K562 (cell line): ENCODE measurements around the gene PIK3CG. TPM values are rescaled to one million over a fixed set of nuclear protein-coding genes. Genes with fewer than 3 reads are reported as not detected.

Experiments
- ADNP ChIP-seq: fragments of 200-800 bp; sonication (Bioruptor generic); IDR thresholded peaks from 2 replicates; pipeline ENCODE4 v1.6.1; 2016; ENCODE audit warnings: missing genetic modification characterization, missing compliant biosample characterization
- CHD4 ChIP-seq: fragments of 200-600 bp; sonication (generic); IDR thresholded peaks from 3 replicates; pipeline ENCODE4 v1.6.1; 2012; ENCODE audit warnings: low read depth, mild to moderate bottlenecking, mixed read lengths, low read length, inconsistent platforms; ENCODE audit not compliant: insufficient read depth, insufficient replicate concordance, poor library complexity, severe bottlenecking
- CREB1 ChIP-seq, 2 experiments: sonication (generic) in 1 of 2; formaldehyde crosslinking in 1 of 2; IDR thresholded peaks; 2 replicates each; pipeline versions ENCODE4 v1.6.1 to v1.8.0; 2012 to 2022; ENCODE audit warnings: inconsistent platforms in 1 of 2, mild to moderate bottlenecking in 1 of 2, missing genetic modification reagents in 1 of 2, moderate library complexity in 1 of 2
- DPF2 ChIP-seq: fragments of 450-650 bp; IDR thresholded peaks from 2 replicates; pipeline ENCODE4 v1.6.1; 2016
- EGR1 ChIP-seq: fragments of 450-650 bp; conservative IDR thresholded peaks from 2 replicates; pipeline ENCODE4 v1.6.1; 2017; ENCODE audit warnings: mild to moderate bottlenecking
- EP300 ChIP-seq: IDR thresholded peaks from 2 replicates; pipeline ENCODE4 v1.6.1; 2012; ENCODE audit warnings: low read length, improper control_type of control experiment
- ESRRA ChIP-seq: fragments of 450-650 bp; IDR thresholded peaks from 2 replicates; pipeline ENCODE4 v1.6.1; 2014; ENCODE audit warnings: low read depth, mild to moderate bottlenecking, moderate library complexity, borderline replicate concordance
- HNRNPL ChIP-seq: fragments of 200-400 bp; formaldehyde crosslinking; IDR thresholded peaks from 2 replicates; pipeline ENCODE4 v1.6.1; 2017; ENCODE audit warnings: low read depth, mild to moderate bottlenecking, low read length
- KLF1 ChIP-seq: fragments of 450-650 bp; IDR thresholded peaks from 2 replicates; pipeline ENCODE4 v1.6.1; 2016; ENCODE audit warnings: missing genetic modification characterization, missing compliant biosample characterization
- MLLT1 ChIP-seq, 2 experiments: fragments of 450-650 bp; IDR thresholded peaks; 2 replicates each; pipeline ENCODE4 v1.6.1; 2016
- NCOA1 ChIP-seq: fragments of 450-650 bp; IDR thresholded peaks from 2 replicates; pipeline ENCODE4 v1.6.1; 2016; ENCODE audit warnings: low read depth
- NONO ChIP-seq, 2 experiments: fragments of 200-400 bp in 1 of 2; fragments of 450-650 bp in 1 of 2; formaldehyde crosslinking in 1 of 2; IDR thresholded peaks; 2 replicates each; pipeline ENCODE4 v1.6.1; 2017; ENCODE audit warnings: low read depth in 2 of 2, mild to moderate bottlenecking in 2 of 2, moderate library complexity in 2 of 2, low read length in 1 of 2
- NRF1 ChIP-seq, 2 experiments: fragments of 450-650 bp; IDR thresholded peaks in 1 of 2; conservative IDR thresholded peaks in 1 of 2; 2 replicates each; pipeline ENCODE4 v1.6.1; 2014; ENCODE audit warnings: mild to moderate bottlenecking in 2 of 2
- PTRF ChIP-seq: fragments of 450-650 bp; IDR thresholded peaks from 2 replicates; pipeline ENCODE4 v1.6.1; 2016; ENCODE audit warnings: mild to moderate bottlenecking, missing genetic modification characterization, missing compliant biosample characterization
- SMARCA5 ChIP-seq: fragments of 450-650 bp; IDR thresholded peaks from 2 replicates; pipeline ENCODE4 v1.6.1; 2016
- SMARCE1 ChIP-seq: fragments of 450-650 bp; IDR thresholded peaks from 2 replicates; pipeline ENCODE4 v1.7.1; 2016; ENCODE audit warnings: mild to moderate bottlenecking
- TBP ChIP-seq: optimal IDR thresholded peaks from 2 replicates; pipeline ENCODE3; 2011; ENCODE audit warnings: low read depth, low read length, improper control_type of control experiment
- TCF15 ChIP-seq: fragments of 250-450 bp; sonication (Bioruptor Pico); IDR thresholded peaks from 2 replicates; pipeline ENCODE4 v1.8.0; 2022; ENCODE audit warnings: moderate library complexity, mild to moderate bottlenecking, inconsistent platforms
- TEAD4 ChIP-seq, 2 experiments: sonication (generic) in 1 of 2; formaldehyde crosslinking in 1 of 2; IDR thresholded peaks; 2 replicates each; pipeline versions ENCODE4 v1.6.1 to v1.8.0; 2012 to 2022; ENCODE audit warnings: borderline replicate concordance in 1 of 2, inconsistent platforms in 1 of 2, low read length in 1 of 2, mild to moderate bottlenecking in 1 of 2, missing genetic modification reagents in 1 of 2
- TOE1 ChIP-seq, 2 experiments: fragments of 450-650 bp in 1 of 2; sonication (generic) in 1 of 2; formaldehyde crosslinking in 1 of 2; IDR thresholded peaks; 2 replicates each; pipeline versions ENCODE4 v1.7.1 to v1.8.0; 2016 to 2022; ENCODE audit warnings: borderline replicate concordance in 2 of 2, mild to moderate bottlenecking in 2 of 2, antibody characterized with exemption in 1 of 2, inconsistent platforms in 1 of 2, low read depth in 1 of 2, missing genetic modification reagents in 1 of 2, moderate library complexity in 1 of 2
- ZBTB7A ChIP-seq: IDR thresholded peaks from 2 replicates; pipeline ENCODE4 v1.6.1; 2011; ENCODE audit warnings: low read depth, mild to moderate bottlenecking, low read length, moderate library complexity, borderline replicate concordance; ENCODE audit not compliant: control insufficient read depth
- ZNF512 ChIP-seq: IDR thresholded peaks from 2 replicates; pipeline ENCODE4 v1.6.1; 2016; ENCODE audit warnings: missing genetic modification characterization, missing compliant biosample characterization
- polyA plus RNA-seq, 8 experiments: library from polyadenylated mRNA; depleted of rRNA in 4 of 8; stranded (reverse) in 5 of 8; unstranded in 3 of 8; fragments of >200 nt; fragmentation: Nextera tagmentation in 2 of 8; fragmentation: Illumina TruSeq in 1 of 8; extraction: Ambion mirVana in 2 of 8; extraction: Trizol in 1 of 8; gene quantifications; 2 replicates each; pipeline versions ENCODE4 v1.2.1 to v1.2.3, GENCODE V29; 2011 to 2014; ENCODE audit warnings: inconsistent platforms in 1 of 8, missing spikeins in 1 of 8
- total RNA-seq, 7 experiments: library from RNA; depleted of rRNA in 6 of 7; stranded (reverse); fragments of >200 nt in 6 of 7; fragmentation: Illumina TruSeq in 2 of 7; extraction: Trizol in 2 of 7; gene quantifications; 2 replicates each; pipeline versions ENCODE4 v1.2.1 to v1.2.3, GENCODE V29; 2011 to 2021; ENCODE audit warnings: low replicate concordance in 1 of 7

Gene PIK3CG
- total and polyA plus RNA-seq, 9 of the 15 experiments (the other 6 are each of a cell fraction or from before 2014, with no cell fraction given) = 5.3 to 42.5 (median 29.0) TPM

GRCh38 chr7:106858618-106859532 lies 6.2 kb upstream of the PIK3CG start (continued):
- TF ChIP-seq MLLT1 (IDR thresholded peaks at IDR 0.05) = no peak
- TF ChIP-seq NRF1 (conservative IDR thresholded peaks at IDR 0.05 in 1 of 2, IDR thresholded peaks at IDR 0.05 in 1 of 2) = peak in 1 of 2 experiments; percentile 39; a peak in 1 of 4 replicates
- TF ChIP-seq HNRNPL = 0 out of 2 replicates have a peak, but pooled peaks have one; percentile 61
- TF ChIP-seq TEAD4 (IDR thresholded peaks at IDR 0.05; ENCODE audit: low read length) = peak; percentile 6; the same call in 1 of the 2 replicates
- TF ChIP-seq TEAD4 (CRISPR knock-in tag; IDR thresholded peaks at IDR 0.05; ENCODE audit: borderline replicate concordance) = no peak
- TF ChIP-seq NCOA1 = peak; percentile 76
- peak; percentile 65 for TF ChIP-seq DPF2
- peak; percentile 38; the same call in 1 of the 2 replicates for TF ChIP-seq ZBTB7A
- 0 out of 2 replicates have a peak, but pooled peaks have one; percentile 40 for TF ChIP-seq KLF1 (tag)
- no peak for TF ChIP-seq SMARCA5
- peak; percentile 79 for TF ChIP-seq EP300
- TF ChIP-seq CHD4 = peak; percentile 44
- TF ChIP-seq SMARCE1 = peak; percentile 41; the same call in 1 of the 2 replicates
- no peak for TF ChIP-seq TCF15 (CRISPR knock-in tag)
- TF ChIP-seq ADNP (tag) = no peak
- TF ChIP-seq NONO (IDR thresholded peaks at IDR 0.05; ENCODE audit: low read depth in 2 of 2, low read length in 1 of 2) = 0 out of 4 replicates have a peak, but pooled peaks of 1 of the 2 experiments have one; percentile 26
- TF ChIP-seq TOE1 (IDR thresholded peaks at IDR 0.05; ENCODE audit: borderline replicate concordance) = no peak
- TF ChIP-seq TOE1 (CRISPR knock-in tag; IDR thresholded peaks at IDR 0.05; ENCODE audit: borderline replicate concordance, low read depth) = 0 out of 2 replicates have a peak, but pooled peaks have one; percentile 64
- 0 out of 2 replicates have a peak, but pooled peaks have one; percentile 28 for TF ChIP-seq PTRF (tag)
- TF ChIP-seq EGR1 = peak; percentile 82
- peak; percentile 63 for TF ChIP-seq ZNF512 (tag)
- TF ChIP-seq ESRRA = peak; percentile 61; the same call in 1 of the 2 replicates
- no peak for TF ChIP-seq CREB1 (IDR thresholded peaks at IDR 0.05)
- no peak for TF ChIP-seq CREB1 (CRISPR knock-in tag; IDR thresholded peaks at IDR 0.05)
- no peak for TF ChIP-seq TBP
